ENCODE data around the gene RAB12.

Gene RAB12

DNA sequence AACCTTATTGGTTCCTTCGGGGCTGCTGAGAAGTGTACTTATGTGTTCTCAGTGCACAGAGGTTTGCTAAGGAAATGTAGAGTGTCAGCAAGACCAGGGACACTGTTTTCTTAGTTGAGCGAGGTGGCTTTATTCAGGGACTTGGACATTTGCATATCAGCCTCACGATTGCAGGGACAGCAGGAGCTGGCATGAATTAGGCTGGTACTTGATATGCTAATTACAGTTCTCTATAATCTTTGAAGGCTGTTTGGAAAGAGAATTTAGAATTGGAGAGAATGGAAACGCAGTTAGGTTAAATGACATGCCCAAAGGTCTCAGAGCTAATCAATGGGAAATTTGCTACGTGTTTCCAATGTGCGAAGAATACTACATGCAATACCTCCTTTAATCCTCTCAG is 77.4 kb downstream of the RAB12 start:
- DNase-seq = no peak

DNA sequence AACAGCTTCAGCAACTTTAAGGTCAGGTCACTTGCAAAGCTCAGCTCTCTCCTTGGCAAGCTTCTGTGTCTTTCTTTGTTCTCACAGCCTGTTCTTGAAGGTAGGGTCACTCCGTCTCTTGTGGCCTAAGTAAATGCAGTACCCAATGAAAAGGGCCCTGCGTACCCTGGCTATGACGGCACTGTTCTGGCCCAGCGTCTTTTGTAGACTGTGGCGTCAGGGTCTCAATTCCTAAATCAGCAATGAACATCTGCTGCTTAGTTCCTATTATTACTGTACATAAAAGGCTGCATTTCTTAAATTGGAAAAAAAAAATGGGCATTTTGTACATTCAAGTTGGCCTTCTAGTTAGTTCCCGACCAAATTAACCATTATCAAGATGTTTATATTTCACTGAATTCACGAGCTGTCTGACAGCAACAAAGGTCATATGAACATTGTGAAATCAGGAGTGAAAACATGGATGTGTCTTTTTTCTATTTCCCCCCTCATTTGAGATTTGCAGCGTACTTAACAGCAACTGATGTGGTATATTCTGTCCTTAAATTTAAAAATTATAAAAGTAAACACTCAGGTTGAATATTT is 79.1 kb downstream of the RAB12 start:
- DNase-seq = no peak

DNA sequence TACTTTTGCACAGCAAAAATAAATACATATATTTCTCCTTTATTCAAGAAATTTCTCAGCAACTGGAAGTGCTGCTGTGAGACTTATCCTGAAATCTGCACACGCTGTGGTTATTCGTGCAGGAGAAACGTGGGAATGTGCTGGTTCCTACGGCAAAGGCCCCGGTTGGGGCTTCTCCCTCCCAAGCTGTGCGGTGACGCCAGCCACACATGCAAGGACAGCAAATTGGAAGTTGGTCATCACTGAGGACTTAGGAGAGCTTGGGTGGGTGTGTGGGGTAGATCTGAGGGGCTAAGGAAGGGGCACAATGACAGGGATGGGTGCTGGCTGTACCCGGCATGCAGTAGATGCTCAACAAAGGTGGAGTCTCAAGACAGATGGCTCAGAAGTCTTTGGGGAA is 79.6 kb downstream of the RAB12 start:
- DNase-seq = no peak
